ENCODE measurements around the gene ARHGAP22. TPM values are rescaled to one million over a fixed set of nuclear protein-coding genes. Genes with fewer than 3 reads are reported as not detected.

Gene ARHGAP22
- total RNA-seq, 1 donor: 60.2 TPM

GRCh38 chr10:48603421-48604038, 1.3 kb downstream of the ARHGAP22 start:
- no peak for TF ChIP-seq CTCF (IDR thresholded peaks at IDR 0.05; ENCODE audit: insufficient read depth, low read length)
- no peak for DNase-seq (ENCODE audit: low read depth)
- peak overlapping the region; percentile 88 for H3K4me3 ChIP-seq (ENCODE audit: low read depth, low read length)

GRCh38 chr10:48602401-48603135, 2.3 kb downstream of the ARHGAP22 start:
- TF ChIP-seq CTCF (IDR thresholded peaks at IDR 0.05; ENCODE audit: insufficient read depth, low read length): no peak
- DNase-seq (ENCODE audit: low read depth): peak; percentile 44
- H3K4me3 ChIP-seq (ENCODE audit: low read depth, low read length): peak overlapping the region; percentile 58

- TF ChIP-seq CTCF (IDR thresholded peaks at IDR 0.05; ENCODE audit: insufficient read depth, low read length): no peak
- no peak for DNase-seq (ENCODE audit: low read depth)
- H3K4me3 ChIP-seq (ENCODE audit: low read depth, low read length): peak overlapping the region; percentile 37
These were observed 3.1 kb downstream of the ARHGAP22 start for GRCh38 chr10:48601789-48602188.

GRCh38 chr10:48600645-48601505, 4.0 kb downstream of the ARHGAP22 start:
- H3K4me3 ChIP-seq (ENCODE audit: low read depth, low read length): no peak overlapping the region
- TF ChIP-seq CTCF (IDR thresholded peaks at IDR 0.05; ENCODE audit: insufficient read depth, low read length): no peak
- DNase-seq (ENCODE audit: low read depth): no peak

- no peak for DNase-seq (ENCODE audit: low read depth)
These were observed 5.1 kb downstream of the ARHGAP22 start for GRCh38 chr10:48599830-48600134.

More at GRCh38 chr10:48599830-48600134, 5.1 kb downstream of the ARHGAP22 start:
- TF ChIP-seq CTCF (IDR thresholded peaks at IDR 0.05; ENCODE audit: insufficient read depth, low read length): no peak
- no peak overlapping the region for H3K4me3 ChIP-seq (ENCODE audit: low read depth, low read length)
